Stimulated activated CD8-positive, alpha-beta memory T cell treated with anti-CD3 and anti-CD28 coated beads, Interleukin-7, amount 100 ng/mL, for 1 hour (primary cell): ENCODE measurements around the gene TCFL5.

Source experiments
- DNase-seq, 2 donors: peaks; one replicate each; pipeline ENCODE4 v3.0.0-alpha.2; 2020; ENCODE audit warnings: low read depth in 2 of 2

TCFL5 gene

GRCh38 chr20:62835931-62836861, 25.4 kb downstream of the TCFL5 start:
- no peak for DNase-seq

GRCh38 chr20:62834967-62835730, 26.5 kb downstream of the TCFL5 start:
- DNase-seq = no peak

- DNase-seq = no peak
Measured at GRCh38 chr20:62832951-62833391, 28.7 kb downstream of the TCFL5 start.

- DNase-seq = no peak
Measured at GRCh38 chr20:62832212-62832922, 29.3 kb downstream of the TCFL5 start.

- no peak for DNase-seq
Measured at GRCh38 chr20:62831854-62832211, 29.8 kb downstream of the TCFL5 start.

GRCh38 chr20:62831361-62831788, 30.2 kb downstream of the TCFL5 start:
- no peak for DNase-seq

GRCh38 chr20:62830821-62831220, 30.8 kb downstream of the TCFL5 start:
- no peak for DNase-seq

GRCh38 chr20:62830251-62830650, 31.4 kb downstream of the TCFL5 start:
- no peak for DNase-seq

GRCh38 chr20:62829231-62830230, 32.1 kb downstream of the TCFL5 start:
- DNase-seq = no peak

GRCh38 chr20:62828511-62829230, 33.0 kb downstream of the TCFL5 start:
- DNase-seq = no peak

- DNase-seq = no peak
Measured at GRCh38 chr20:62828051-62828450, 33.6 kb downstream of the TCFL5 start.

GRCh38 chr20:62827311-62828038, 34.1 kb downstream of the TCFL5 start:
- DNase-seq = no peak

GRCh38 chr20:62826646-62827310, 34.8 kb downstream of the TCFL5 start:
- DNase-seq = no peak

- no peak for DNase-seq
Measured at GRCh38 chr20:62825986-62826645, 35.5 kb downstream of the TCFL5 start.

GRCh38 chr20:62825333-62825985, 36.2 kb downstream of the TCFL5 start:
- no peak for DNase-seq

- no peak for DNase-seq
Measured at GRCh38 chr20:62824476-62825332, 36.9 kb downstream of the TCFL5 start.
